Epithelial cell of esophagus (primary cell): ENCODE measurements around the gene UNC45A.
A peak's percentile ranks its signal among the peaks of the same experiment; 100 is the strongest.

ENCODE experiments used
- DNase-seq: peaks from one replicate; pipeline ENCODE4 v3.0.0; 2010; ENCODE audit warnings: low read depth
- H3K4me3 ChIP-seq: 2 replicates; pipeline ENCODE4 v1.5.1; 2011; ENCODE audit warnings: mild to moderate bottlenecking, low read length, control low read depth
- TF ChIP-seq, protein P1 (sequence below): IDR thresholded peaks from 2 replicates; pipeline ENCODE4 v1.5.1; 2011; ENCODE audit warnings: low read depth, mild to moderate bottlenecking, low read length, control low read depth, inconsistent platforms; ENCODE audit not compliant: insufficient read depth; ENCODE audit errors: missing control alignments

Gene UNC45A, protein sequence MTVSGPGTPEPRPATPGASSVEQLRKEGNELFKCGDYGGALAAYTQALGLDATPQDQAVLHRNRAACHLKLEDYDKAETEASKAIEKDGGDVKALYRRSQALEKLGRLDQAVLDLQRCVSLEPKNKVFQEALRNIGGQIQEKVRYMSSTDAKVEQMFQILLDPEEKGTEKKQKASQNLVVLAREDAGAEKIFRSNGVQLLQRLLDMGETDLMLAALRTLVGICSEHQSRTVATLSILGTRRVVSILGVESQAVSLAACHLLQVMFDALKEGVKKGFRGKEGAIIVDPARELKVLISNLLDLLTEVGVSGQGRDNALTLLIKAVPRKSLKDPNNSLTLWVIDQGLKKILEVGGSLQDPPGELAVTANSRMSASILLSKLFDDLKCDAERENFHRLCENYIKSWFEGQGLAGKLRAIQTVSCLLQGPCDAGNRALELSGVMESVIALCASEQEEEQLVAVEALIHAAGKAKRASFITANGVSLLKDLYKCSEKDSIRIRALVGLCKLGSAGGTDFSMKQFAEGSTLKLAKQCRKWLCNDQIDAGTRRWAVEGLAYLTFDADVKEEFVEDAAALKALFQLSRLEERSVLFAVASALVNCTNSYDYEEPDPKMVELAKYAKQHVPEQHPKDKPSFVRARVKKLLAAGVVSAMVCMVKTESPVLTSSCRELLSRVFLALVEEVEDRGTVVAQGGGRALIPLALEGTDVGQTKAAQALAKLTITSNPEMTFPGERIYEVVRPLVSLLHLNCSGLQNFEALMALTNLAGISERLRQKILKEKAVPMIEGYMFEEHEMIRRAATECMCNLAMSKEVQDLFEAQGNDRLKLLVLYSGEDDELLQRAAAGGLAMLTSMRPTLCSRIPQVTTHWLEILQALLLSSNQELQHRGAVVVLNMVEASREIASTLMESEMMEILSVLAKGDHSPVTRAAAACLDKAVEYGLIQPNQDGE

DNA sequence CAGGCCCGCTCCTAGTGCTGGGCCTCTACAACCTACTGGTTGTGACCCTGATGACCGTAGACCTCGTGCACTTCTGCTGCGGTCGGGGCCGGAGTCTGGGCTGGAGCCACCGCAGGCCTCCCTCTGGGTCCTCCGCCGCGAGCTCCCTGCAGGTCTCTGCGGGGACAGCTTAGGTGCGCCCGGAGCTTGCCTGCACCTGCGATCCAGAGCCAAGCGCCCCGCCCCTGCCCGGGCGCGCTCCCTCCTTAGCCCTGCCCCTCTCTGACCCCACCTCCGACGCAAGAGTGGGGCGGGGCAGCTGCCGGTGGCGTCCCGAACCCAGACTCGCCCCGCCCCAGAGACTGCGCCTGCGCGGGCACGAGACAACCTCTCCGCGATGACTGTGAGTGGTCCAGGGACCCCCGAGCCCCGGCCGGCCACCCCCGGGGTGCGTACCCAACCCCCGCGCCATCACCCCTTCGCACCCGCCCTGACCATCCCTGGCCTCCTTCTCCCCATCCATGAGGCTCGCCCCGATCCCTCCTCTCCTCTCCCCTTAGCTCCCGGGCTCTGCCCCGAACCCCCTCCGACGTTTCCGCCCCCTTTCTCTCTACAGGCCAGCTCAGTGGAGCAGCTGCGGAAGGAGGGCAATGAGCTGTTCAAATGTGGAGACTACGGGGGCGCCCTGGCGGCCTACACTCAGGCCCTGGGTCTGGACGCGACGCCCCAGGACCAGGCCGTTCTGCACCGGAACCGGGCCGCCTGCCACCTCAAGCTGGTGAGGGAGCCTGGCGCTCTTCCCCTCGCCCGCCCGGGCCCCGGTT lies at the start of gene UNC45A:
UNC45A (plus strand) TSS at position 337 of the 803 bp plus-strand sequence; CDS start at position 377, 40 bp downstream.
- TF ChIP-seq, protein P1, sequence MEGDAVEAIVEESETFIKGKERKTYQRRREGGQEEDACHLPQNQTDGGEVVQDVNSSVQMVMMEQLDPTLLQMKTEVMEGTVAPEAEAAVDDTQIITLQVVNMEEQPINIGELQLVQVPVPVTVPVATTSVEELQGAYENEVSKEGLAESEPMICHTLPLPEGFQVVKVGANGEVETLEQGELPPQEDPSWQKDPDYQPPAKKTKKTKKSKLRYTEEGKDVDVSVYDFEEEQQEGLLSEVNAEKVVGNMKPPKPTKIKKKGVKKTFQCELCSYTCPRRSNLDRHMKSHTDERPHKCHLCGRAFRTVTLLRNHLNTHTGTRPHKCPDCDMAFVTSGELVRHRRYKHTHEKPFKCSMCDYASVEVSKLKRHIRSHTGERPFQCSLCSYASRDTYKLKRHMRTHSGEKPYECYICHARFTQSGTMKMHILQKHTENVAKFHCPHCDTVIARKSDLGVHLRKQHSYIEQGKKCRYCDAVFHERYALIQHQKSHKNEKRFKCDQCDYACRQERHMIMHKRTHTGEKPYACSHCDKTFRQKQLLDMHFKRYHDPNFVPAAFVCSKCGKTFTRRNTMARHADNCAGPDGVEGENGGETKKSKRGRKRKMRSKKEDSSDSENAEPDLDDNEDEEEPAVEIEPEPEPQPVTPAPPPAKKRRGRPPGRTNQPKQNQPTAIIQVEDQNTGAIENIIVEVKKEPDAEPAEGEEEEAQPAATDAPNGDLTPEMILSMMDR: no peak
- DNase-seq: peak; percentile 96
- H3K4me3 ChIP-seq: peak within 1 kb of the TSS; percentile 87

GRCh38 chr15:90885432-90886290 lies 49.4 kb upstream of the UNC45A start:
- no peak overlapping the region for H3K4me3 ChIP-seq
- DNase-seq: peak; percentile 53
- TF ChIP-seq, protein P1: peak; percentile 98

DNA sequence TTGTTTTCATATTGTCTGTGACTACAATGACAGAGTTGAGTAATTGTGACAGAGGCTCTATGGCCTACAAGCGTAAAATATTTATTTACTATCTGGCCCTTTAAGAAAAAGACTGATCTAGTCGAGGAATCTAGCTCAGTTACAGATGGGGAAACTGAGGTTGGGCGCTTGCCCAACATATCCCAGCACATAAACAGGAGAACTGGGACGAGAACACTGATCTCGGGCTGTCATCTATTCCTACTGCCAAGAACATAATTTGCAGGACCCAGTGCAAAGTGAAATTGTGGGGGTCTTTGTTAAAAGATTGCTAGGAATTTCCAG lies 48.8 kb upstream of the UNC45A start:
- TF ChIP-seq, protein P1: no peak
- DNase-seq: no peak
- no peak overlapping the region for H3K4me3 ChIP-seq

DNA sequence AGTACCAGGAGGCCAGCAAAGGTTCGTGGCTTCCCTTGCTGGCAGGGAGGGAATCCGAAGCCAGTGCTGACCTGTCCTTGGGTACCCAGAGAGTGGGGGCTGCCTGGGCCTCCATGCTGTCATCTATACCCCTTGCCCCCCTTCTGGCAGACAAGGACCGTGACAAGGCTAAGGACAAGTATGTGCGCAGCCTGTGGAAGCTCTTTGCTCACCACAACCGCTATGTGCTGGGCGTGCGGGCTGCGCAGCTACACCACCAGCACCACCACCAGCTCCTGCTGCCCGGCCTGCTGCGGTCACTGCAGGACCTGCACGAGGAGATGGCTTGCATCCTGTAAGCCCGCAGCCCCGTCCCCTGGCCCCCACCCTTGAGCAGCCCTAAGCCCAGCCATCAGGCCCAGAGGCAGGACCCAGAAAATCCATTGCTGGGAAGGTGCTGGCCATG lies 48.0 kb upstream of the UNC45A start:
- TF ChIP-seq, protein P1: no peak
- no peak overlapping the region for H3K4me3 ChIP-seq
- no peak for DNase-seq

DNA sequence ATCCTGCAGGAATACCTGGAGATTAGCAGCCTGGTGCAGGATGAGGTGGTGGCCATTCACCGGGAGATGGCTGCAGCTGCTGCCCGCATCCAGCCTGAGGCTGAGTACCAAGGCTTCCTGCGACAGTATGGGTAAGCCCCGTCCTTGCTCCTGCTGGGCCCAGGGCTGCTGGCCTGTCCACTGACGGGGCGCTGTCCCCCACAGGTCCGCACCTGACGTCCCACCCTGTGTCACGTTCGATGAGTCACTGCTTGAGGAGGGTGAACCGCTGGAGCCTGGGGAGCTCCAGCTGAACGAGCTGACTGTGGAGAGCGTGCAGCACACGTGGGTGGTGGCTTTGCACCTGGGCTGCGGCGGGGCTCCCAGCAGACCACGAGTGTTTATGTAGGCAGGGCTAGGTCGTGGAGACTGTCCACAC lies 45.8 kb upstream of the UNC45A start:
- DNase-seq: no peak
- H3K4me3 ChIP-seq: no peak overlapping the region
- TF ChIP-seq, protein P1: no peak
